ENCODE results near the gene CYSRT1. TPM values are rescaled to one million over a fixed set of nuclear protein-coding genes. Genes with fewer than 3 reads are reported as not detected.

CYSRT1 gene
- total and polyA plus RNA-seq, 2 donors from 2014 or later, result 0.94 to 1.3 TPM

DNA sequence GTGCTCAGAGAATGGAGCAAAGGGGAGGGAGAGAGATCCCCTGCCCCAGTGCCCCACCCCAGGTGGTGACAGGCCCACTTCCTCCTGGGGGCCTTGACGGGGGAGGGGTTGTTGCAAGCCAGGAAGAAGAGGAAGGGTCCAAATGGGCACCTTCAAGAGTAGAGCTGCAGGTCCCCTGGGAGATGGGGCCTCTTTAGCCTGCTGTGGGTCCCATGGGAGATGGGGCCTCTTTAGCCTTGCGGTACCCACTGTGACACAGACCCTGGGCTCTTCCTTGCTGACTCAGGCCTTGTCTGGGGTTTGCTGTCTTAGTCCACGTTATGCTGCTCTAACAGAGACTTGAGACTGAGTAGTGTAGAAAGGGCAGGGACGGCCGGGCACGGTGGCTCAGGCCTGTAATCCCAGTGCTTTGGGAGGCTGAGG, 43.0 kb downstream of the CYSRT1 start:
- Histone ChIP-seq H3K36me3 (ENCODE audit: control insufficient read depth in 2 of 3, insufficient read depth in 3 of 3, low read length in 3 of 3) (peaks cover 2 to 7% (median 4%) of the 10 kb centered on the region in 3 donors), H3K4me1 (ENCODE audit: control insufficient read depth in 2 of 3, insufficient read depth in 2 of 3, low read depth in 1 of 3, low read length in 3 of 3) (peaks cover 0 to 16% (median 13%) of the 10 kb centered on the region in 3 donors), H3K9ac (ENCODE audit: low read length in 3 of 3) (no peak overlapping the region), H3K27me3 (ENCODE audit: control insufficient read depth, insufficient read depth, low read length) (no peaks in the 10 kb centered on the region), H3K9me3 (ENCODE audit: control insufficient read depth in 2 of 3, insufficient read depth in 1 of 3, low read length in 3 of 3) (no peaks in the 10 kb centered on the region), H3K4me3 (ENCODE audit: low read length in 3 of 3) (no peak overlapping the region), H3K27ac (ENCODE audit: low read depth in 2 of 2, low read length in 2 of 2) (no peak overlapping the region)
- TF ChIP-seq, protein P1, sequence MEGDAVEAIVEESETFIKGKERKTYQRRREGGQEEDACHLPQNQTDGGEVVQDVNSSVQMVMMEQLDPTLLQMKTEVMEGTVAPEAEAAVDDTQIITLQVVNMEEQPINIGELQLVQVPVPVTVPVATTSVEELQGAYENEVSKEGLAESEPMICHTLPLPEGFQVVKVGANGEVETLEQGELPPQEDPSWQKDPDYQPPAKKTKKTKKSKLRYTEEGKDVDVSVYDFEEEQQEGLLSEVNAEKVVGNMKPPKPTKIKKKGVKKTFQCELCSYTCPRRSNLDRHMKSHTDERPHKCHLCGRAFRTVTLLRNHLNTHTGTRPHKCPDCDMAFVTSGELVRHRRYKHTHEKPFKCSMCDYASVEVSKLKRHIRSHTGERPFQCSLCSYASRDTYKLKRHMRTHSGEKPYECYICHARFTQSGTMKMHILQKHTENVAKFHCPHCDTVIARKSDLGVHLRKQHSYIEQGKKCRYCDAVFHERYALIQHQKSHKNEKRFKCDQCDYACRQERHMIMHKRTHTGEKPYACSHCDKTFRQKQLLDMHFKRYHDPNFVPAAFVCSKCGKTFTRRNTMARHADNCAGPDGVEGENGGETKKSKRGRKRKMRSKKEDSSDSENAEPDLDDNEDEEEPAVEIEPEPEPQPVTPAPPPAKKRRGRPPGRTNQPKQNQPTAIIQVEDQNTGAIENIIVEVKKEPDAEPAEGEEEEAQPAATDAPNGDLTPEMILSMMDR (IDR thresholded peaks at IDR 0.05; ENCODE audit: borderline replicate concordance, extremely low read depth, insufficient read depth), result no peak
- intact Hi-C loops (cut with DNase I), result no loop called here
- FAIRE-seq (no peak), DNase-seq (peak in 1 of 5 donors; percentile 58)

DNA sequence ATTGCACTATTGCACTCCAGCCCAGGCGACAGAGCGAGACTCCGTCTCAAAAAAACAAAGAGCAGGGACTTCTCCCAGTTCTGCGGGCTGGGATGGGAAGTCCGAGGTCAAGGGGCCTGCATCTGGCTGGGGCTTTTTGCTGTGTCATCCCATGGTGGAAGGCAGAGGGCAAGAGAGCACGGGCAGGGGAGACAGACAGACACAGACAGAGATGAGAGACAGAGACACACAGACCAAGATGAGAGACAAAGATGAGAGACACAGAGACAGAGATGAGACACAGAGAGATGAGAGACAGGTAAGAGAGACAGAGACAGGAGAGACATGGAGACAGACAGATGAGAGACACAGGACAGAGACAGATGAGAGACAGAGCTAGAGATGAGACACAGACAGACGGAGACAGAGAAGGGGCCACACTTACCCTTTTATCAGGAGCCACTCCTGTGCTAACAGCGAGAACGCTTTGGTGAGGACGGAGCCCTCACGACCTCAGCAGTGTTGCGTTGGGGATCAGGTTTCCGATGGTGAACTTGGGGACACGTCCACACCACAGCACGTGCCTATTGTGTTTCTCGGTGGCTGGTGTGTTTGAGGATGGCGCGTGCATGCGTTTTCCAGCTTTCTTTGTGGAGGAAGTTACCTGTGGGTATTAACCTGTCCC, 43.7 kb downstream of the CYSRT1 start:
- H3K4me1 ChIP-seq (ENCODE audit: control insufficient read depth in 2 of 3, insufficient read depth in 2 of 3, low read depth in 1 of 3, low read length in 3 of 3), result peaks cover 0 to 16% (median 13%) of the 10 kb centered on the region in 3 donors
- DNase-seq, result peak in 1 of 5 donors; percentile 78

DNA sequence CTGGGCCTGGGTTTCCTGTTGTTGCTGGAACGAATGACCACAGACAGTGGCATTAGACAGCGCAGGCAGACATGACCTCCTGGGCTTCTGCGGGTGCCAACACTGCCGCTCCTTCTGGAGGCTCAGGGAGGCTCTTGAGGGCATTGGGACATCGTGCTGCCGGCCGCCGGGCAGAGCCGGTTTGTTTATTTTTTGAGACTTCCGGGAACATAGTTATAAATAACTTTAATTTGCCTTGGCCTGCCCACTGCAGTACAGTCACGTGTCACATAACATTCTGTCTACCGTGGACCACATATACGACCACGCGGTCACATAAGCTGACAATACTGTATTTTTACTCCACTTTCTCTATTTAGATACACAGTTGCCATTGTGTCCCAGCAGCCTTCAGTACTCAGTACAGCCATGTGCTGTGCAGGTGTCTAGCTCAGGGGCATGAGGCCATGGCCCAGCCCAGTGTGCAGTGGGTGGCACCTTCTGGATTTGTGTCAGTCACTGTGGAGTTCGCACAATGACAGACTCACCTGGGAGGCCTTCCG, 44.3 kb downstream of the CYSRT1 start:
- peak in 2 of 5 donors; percentile 46 to 92 for DNase-seq
- no peaks in the 10 kb centered on the region for H3K27me3 ChIP-seq (ENCODE audit: control insufficient read depth, insufficient read depth, low read length)
- H3K9me3 ChIP-seq (ENCODE audit: control insufficient read depth in 2 of 3, insufficient read depth in 1 of 3, low read length in 3 of 3), result no peaks in the 10 kb centered on the region
- peak overlapping the region in 1 of 3 donors; percentile 1 for H3K4me3 ChIP-seq (ENCODE audit: low read length in 3 of 3)
- peak overlapping the region; percentile 76 to 92 for H3K27ac ChIP-seq (ENCODE audit: low read depth in 2 of 2, low read length in 2 of 2)
- FAIRE-seq, result no peak
- peaks cover 2 to 4% (median 4%) of the 10 kb centered on the region in 3 donors for H3K36me3 ChIP-seq (ENCODE audit: control insufficient read depth in 2 of 3, insufficient read depth in 3 of 3, low read length in 3 of 3)
- intact Hi-C loops (cut with DNase I), result no loop called here
- peak overlapping the region in 1 of 3 donors; percentile 53 for H3K9ac ChIP-seq (ENCODE audit: low read length in 3 of 3)
- peaks cover 0 to 20% (median 13%) of the 10 kb centered on the region in 3 donors for H3K4me1 ChIP-seq (ENCODE audit: control insufficient read depth in 2 of 3, insufficient read depth in 2 of 3, low read depth in 1 of 3, low read length in 3 of 3)
- TF ChIP-seq, protein P1 (IDR thresholded peaks at IDR 0.05; ENCODE audit: borderline replicate concordance, extremely low read depth, insufficient read depth), result no peak

More for the DNA sequence above, 43.7 kb downstream of the CYSRT1 start:
- Histone ChIP-seq H3K27me3 (ENCODE audit: control insufficient read depth, insufficient read depth, low read length) (no peaks in the 10 kb centered on the region), H3K9ac (ENCODE audit: low read length in 3 of 3) (peak overlapping the region in 1 of 3 donors; percentile 53), H3K9me3 (ENCODE audit: control insufficient read depth in 2 of 3, insufficient read depth in 1 of 3, low read length in 3 of 3) (no peaks in the 10 kb centered on the region), H3K36me3 (ENCODE audit: control insufficient read depth in 2 of 3, insufficient read depth in 3 of 3, low read length in 3 of 3) (peaks cover 2 to 6% (median 4%) of the 10 kb centered on the region in 3 donors), H3K27ac (ENCODE audit: low read depth in 2 of 2, low read length in 2 of 2) (peak overlapping the region; percentile 61 to 76), H3K4me3 (ENCODE audit: low read length in 3 of 3) (peak overlapping the region in 1 of 3 donors; percentile 1)
- intact Hi-C loops (cut with DNase I), result no loop called here
- no peak for FAIRE-seq
- TF ChIP-seq, protein P1 (IDR thresholded peaks at IDR 0.05; ENCODE audit: borderline replicate concordance, extremely low read depth, insufficient read depth), result no peak
